Pons (tissue), 1 donor: ENCODE results near the gene ARHGEF10L.
"Not testable (repeated sequence)": the region's sequence is repeated elsewhere in the genome, so short reads cannot be mapped to it uniquely, and the experiment has no call there.

Source experiments
- DNase-seq: peaks from one replicate; pipeline ENCODE4 v3.0.0-alpha.2; 2016; ENCODE audit warnings: low spot score

Gene ARHGEF10L

GRCh38 chr1:17539477-17540254, at the start of gene ARHGEF10L:
Gene ARHGEF10L (plus strand): TSS chr1:17539698. CDS start chr1:17580596, 40,898 bp downstream.
- DNase-seq, result no peak

GRCh38 chr1:17489768-17490417, 49.6 kb upstream of the ARHGEF10L start:
- not testable (repeated sequence) for DNase-seq

GRCh38 chr1:17490667-17491066, 48.8 kb upstream of the ARHGEF10L start:
- not testable (repeated sequence) for DNase-seq

GRCh38 chr1:17494114-17494729, 45.3 kb upstream of the ARHGEF10L start:
- peak; percentile 25 for DNase-seq

GRCh38 chr1:17496419-17496818, 43.1 kb upstream of the ARHGEF10L start:
- DNase-seq, result no peak

GRCh38 chr1:17498214-17498613, 41.3 kb upstream of the ARHGEF10L start:
- DNase-seq, result no peak

GRCh38 chr1:17502326-17502778, 37.1 kb upstream of the ARHGEF10L start:
- DNase-seq, result peak; percentile 76

- no peak for DNase-seq
Measured at GRCh38 chr1:17503146-17503545, 36.4 kb upstream of the ARHGEF10L start.

GRCh38 chr1:17507200-17507599, 32.3 kb upstream of the ARHGEF10L start:
- not testable (repeated sequence) for DNase-seq

- DNase-seq, result no peak
Measured at GRCh38 chr1:17507915-17508314, 31.6 kb upstream of the ARHGEF10L start.

GRCh38 chr1:17509363-17509762, 30.1 kb upstream of the ARHGEF10L start:
- DNase-seq, result peak; percentile 33

- DNase-seq, result no peak
Measured at GRCh38 chr1:17510138-17510537, 29.4 kb upstream of the ARHGEF10L start.

- DNase-seq, result no peak
Measured at GRCh38 chr1:17511188-17511587, 28.3 kb upstream of the ARHGEF10L start.

- DNase-seq, result no peak
Measured at GRCh38 chr1:17513131-17513530, 26.4 kb upstream of the ARHGEF10L start.

GRCh38 chr1:17514776-17515175, 24.7 kb upstream of the ARHGEF10L start:
- DNase-seq, result no peak

- DNase-seq, result no peak
Measured at GRCh38 chr1:17515902-17516301, 23.6 kb upstream of the ARHGEF10L start.

- DNase-seq, result no peak
Measured at GRCh38 chr1:17516303-17517214, 22.9 kb upstream of the ARHGEF10L start.

GRCh38 chr1:17520041-17520440, 19.5 kb upstream of the ARHGEF10L start:
- DNase-seq, result no peak

GRCh38 chr1:17520473-17521319, 18.8 kb upstream of the ARHGEF10L start:
- no peak for DNase-seq

GRCh38 chr1:17521946-17522612, 17.4 kb upstream of the ARHGEF10L start:
- no peak for DNase-seq
